Liver (tissue), 9 donors: ENCODE measurements around the gene AP3S1. TPM values are rescaled to one million over a fixed set of nuclear protein-coding genes. Genes with fewer than 3 reads are reported as not detected.

Experiments used
- DNase-seq: peaks from one replicate; pipeline ENCODE4 v3.0.0-alpha.2; 2017; ENCODE audit warnings: low spot score
- H3K27ac ChIP-seq, 2 donors: one replicate each; pipeline ENCODE4 v1.7.0; 2013; ENCODE audit warnings: inconsistent platforms in 2 of 2, low read length in 2 of 2, control low read depth in 1 of 2, low read depth in 1 of 2, mild to moderate bottlenecking in 1 of 2
- H3K27me3 ChIP-seq, 4 donors: one replicate each; pipeline versions ENCODE4 v1.6.1 to v1.7.0; 2013; ENCODE audit warnings: low read length in 3 of 4, inconsistent platforms in 1 of 4, mild to moderate bottlenecking in 1 of 4, moderate library complexity in 1 of 4; ENCODE audit not compliant: control insufficient read depth in 4 of 4, insufficient read depth in 4 of 4
- H3K36me3 ChIP-seq, 4 donors: one replicate each; pipeline versions ENCODE4 v1.6.1 to v1.7.0; 2013; ENCODE audit warnings: low read length in 3 of 4, mild to moderate bottlenecking in 3 of 4, low read depth in 1 of 4, moderate library complexity in 1 of 4; ENCODE audit not compliant: control insufficient read depth in 4 of 4, insufficient read depth in 3 of 4
- H3K4me1 ChIP-seq, 4 donors: one replicate each; pipeline versions ENCODE4 v1.6.1 to v1.7.0; 2013; ENCODE audit warnings: low read length in 3 of 4, mild to moderate bottlenecking in 3 of 4, moderate library complexity in 1 of 4; ENCODE audit not compliant: control insufficient read depth in 4 of 4, insufficient read depth in 4 of 4
- H3K4me3 ChIP-seq, 3 donors: one replicate each; pipeline versions ENCODE4 v1.6.1 to v1.7.0; 2013; ENCODE audit warnings: low read length in 3 of 3, control low read depth in 1 of 3, low read depth in 1 of 3, mild to moderate bottlenecking in 1 of 3
- H3K9ac ChIP-seq, 2 donors: one replicate each; pipeline ENCODE4 v1.7.0; 2013; ENCODE audit warnings: low read length in 2 of 2, mild to moderate bottlenecking in 2 of 2, moderate library complexity in 2 of 2, control low read depth in 1 of 2, low read depth in 1 of 2
- H3K9me3 ChIP-seq, 4 donors: one replicate each; pipeline versions ENCODE4 v1.6.1 to v1.7.0; 2013; ENCODE audit warnings: low read length in 3 of 4; ENCODE audit not compliant: control insufficient read depth in 4 of 4
- ATF3 ChIP-seq: IDR thresholded peaks from 2 replicates; pipeline ENCODE4 v1.6.1; 2016; ENCODE audit warnings: antibody characterized with exemption
- EGR1 ChIP-seq, 2 donors: IDR thresholded peaks; 2 replicates each; pipeline ENCODE4 v1.6.1; 2016 to 2018; ENCODE audit warnings: antibody characterized with exemption in 2 of 2, low read depth in 2 of 2
- FOXA1 ChIP-seq: IDR thresholded peaks from 2 replicates; pipeline ENCODE4 v1.6.1; 2016; ENCODE audit warnings: antibody characterized with exemption
- FOXA2 ChIP-seq: IDR thresholded peaks from 2 replicates; pipeline ENCODE4 v1.6.1; 2016; ENCODE audit warnings: antibody characterized with exemption
- GABPA ChIP-seq, 2 donors: IDR thresholded peaks in 1 of 2; conservative IDR thresholded peaks in 1 of 2; 2 replicates each; pipeline ENCODE4 v1.6.1; 2016; ENCODE audit warnings: antibody characterized with exemption in 2 of 2, mild to moderate bottlenecking in 1 of 2, moderate library complexity in 1 of 2
- HNF4A ChIP-seq, 2 donors: conservative IDR thresholded peaks; 2 replicates each; pipeline ENCODE4 v1.6.1; 2016; ENCODE audit warnings: antibody characterized with exemption in 2 of 2, mild to moderate bottlenecking in 2 of 2
- HNF4G ChIP-seq: IDR thresholded peaks from 2 replicates; pipeline ENCODE4 v1.6.1; 2016; ENCODE audit warnings: antibody characterized with exemption
- NR2F2 ChIP-seq: IDR thresholded peaks from 2 replicates; pipeline ENCODE4 v1.6.1; 2016; ENCODE audit warnings: antibody characterized with exemption
- RAD21 ChIP-seq, 2 donors: IDR thresholded peaks; 2 replicates each; pipeline ENCODE4 v1.6.1; 2016; ENCODE audit warnings: antibody characterized with exemption in 2 of 2, mild to moderate bottlenecking in 2 of 2
- REST ChIP-seq: IDR thresholded peaks from 2 replicates; pipeline ENCODE4 v1.6.1; 2016; ENCODE audit warnings: antibody characterized with exemption, mild to moderate bottlenecking
- RXRA ChIP-seq, 2 donors: IDR thresholded peaks; 2 replicates each; pipeline ENCODE4 v1.6.1; 2017 to 2018; ENCODE audit warnings: antibody characterized with exemption in 2 of 2, mild to moderate bottlenecking in 1 of 2
- SP1 ChIP-seq: IDR thresholded peaks from 2 replicates; pipeline ENCODE4 v1.6.1; 2018; ENCODE audit warnings: antibody characterized with exemption, mild to moderate bottlenecking
- TAF1 ChIP-seq: conservative IDR thresholded peaks from 2 replicates; pipeline ENCODE4 v1.6.1; 2016; ENCODE audit warnings: antibody characterized with exemption, mild to moderate bottlenecking
- YY1 ChIP-seq: IDR thresholded peaks from 2 replicates; pipeline ENCODE4 v1.6.1; 2016; ENCODE audit warnings: antibody characterized with exemption, mild to moderate bottlenecking
- WGBS: extraction: QIAGEN DNeasy Blood & Tissue Kit; methylation state at CpG from one replicate; pipeline ENCODE4 v1.1.7; 2013; 5-methylcytosine and 5-hydroxymethylcytosine counted together
- polyA plus RNA-seq, 2 donors: library from polyadenylated mRNA; stranded (reverse) in 1 of 2; unstranded in 1 of 2; fragments of 200-250 nt in 1 of 2; fragments of >200 nt in 1 of 2; fragmentation: Nextera tagmentation in 1 of 2; extraction: Ambion mirVana in 1 of 2; gene quantifications; one replicate each; pipeline versions ENCODE4 v1.2.1 to v1.2.3, GENCODE V29; 2013 to 2015
- total RNA-seq, 2 donors: library from RNA; depleted of rRNA; stranded (reverse); fragments of >200 nt; gene quantifications; one replicate each; pipeline ENCODE4 v1.2.3, GENCODE V29; 2014
- TF ChIP-seq, protein P1 (sequence below): IDR thresholded peaks from 2 replicates; pipeline ENCODE4 v1.6.1; 2016; ENCODE audit warnings: antibody characterized with exemption
- TF ChIP-seq, protein P2 (sequence below): fragments of 150-350 bp; IDR thresholded peaks from 2 replicates; pipeline ENCODE4 v1.5.1; 2017; ENCODE audit warnings: improper control_type of control experiment, low read depth, low read length; ENCODE audit not compliant: missing input control
- donor health status: healthy.
- donor health status: healthy.
- donor health status: healthy.
- donor health status: healthy.
- donor health status: healthy.

Gene AP3S1
- total and polyA plus RNA-seq, 4 donors, result 32.7 to 52.7 (median 40.9) TPM

DNA sequence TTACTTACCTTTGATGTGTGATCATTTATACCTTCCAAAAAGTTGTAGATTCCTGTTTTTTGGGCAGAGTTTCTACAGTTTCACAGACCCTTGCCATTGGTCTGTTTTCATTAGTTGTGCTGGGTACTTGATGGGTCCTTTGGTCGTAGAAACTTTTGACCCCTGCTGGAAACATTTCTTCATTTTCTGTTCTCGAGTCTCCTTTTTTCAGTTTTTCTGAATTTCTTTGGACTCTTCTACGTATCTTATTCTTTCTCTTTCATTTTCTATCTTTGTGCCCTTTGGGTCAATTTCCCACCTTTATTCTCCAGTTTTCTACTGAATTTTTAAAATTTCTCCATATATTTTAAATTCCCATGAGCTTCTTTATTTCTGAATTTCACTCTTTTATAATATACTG lies 16.7 kb downstream of the AP3S1 start:
- no peaks in the 10 kb centered on the region for H3K27me3 ChIP-seq
- H3K36me3 ChIP-seq, result no peaks in the 10 kb centered on the region
- peaks cover 0 to 7% (median 2%) of the 10 kb centered on the region in 4 donors for H3K4me1 ChIP-seq
- H3K9me3 ChIP-seq, result no peaks in the 10 kb centered on the region
- no peak overlapping the region for H3K4me3 ChIP-seq
- DNase-seq, result no peak
- H3K27ac ChIP-seq, result no peak overlapping the region
- 81% methylated on average over 3 of the region's 3 CpGs for WGBS
- H3K9ac ChIP-seq, result no peak overlapping the region
- TF ChIP-seq, protein P1, sequence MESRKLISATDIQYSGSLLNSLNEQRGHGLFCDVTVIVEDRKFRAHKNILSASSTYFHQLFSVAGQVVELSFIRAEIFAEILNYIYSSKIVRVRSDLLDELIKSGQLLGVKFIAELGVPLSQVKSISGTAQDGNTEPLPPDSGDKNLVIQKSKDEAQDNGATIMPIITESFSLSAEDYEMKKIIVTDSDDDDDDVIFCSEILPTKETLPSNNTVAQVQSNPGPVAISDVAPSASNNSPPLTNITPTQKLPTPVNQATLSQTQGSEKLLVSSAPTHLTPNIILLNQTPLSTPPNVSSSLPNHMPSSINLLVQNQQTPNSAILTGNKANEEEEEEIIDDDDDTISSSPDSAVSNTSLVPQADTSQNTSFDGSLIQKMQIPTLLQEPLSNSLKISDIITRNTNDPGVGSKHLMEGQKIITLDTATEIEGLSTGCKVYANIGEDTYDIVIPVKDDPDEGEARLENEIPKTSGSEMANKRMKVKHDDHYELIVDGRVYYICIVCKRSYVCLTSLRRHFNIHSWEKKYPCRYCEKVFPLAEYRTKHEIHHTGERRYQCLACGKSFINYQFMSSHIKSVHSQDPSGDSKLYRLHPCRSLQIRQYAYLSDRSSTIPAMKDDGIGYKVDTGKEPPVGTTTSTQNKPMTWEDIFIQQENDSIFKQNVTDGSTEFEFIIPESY, result no peak
- TF ChIP-seq RXRA (IDR thresholded peaks at IDR 0.05) (no peak), TAF1 (no peak), YY1 (no peak), SP1 (no peak), RAD21 (IDR thresholded peaks at IDR 0.05) (no peak), HNF4G (no peak), HNF4A (conservative IDR thresholded peaks at IDR 0.05) (no peak), ATF3 (no peak), FOXA1 (no peak), EGR1 (IDR thresholded peaks at IDR 0.05; ENCODE audit: low read depth in 2 of 2) (no peak), FOXA2 (no peak), NR2F2 (no peak)
- TF ChIP-seq, protein P2, sequence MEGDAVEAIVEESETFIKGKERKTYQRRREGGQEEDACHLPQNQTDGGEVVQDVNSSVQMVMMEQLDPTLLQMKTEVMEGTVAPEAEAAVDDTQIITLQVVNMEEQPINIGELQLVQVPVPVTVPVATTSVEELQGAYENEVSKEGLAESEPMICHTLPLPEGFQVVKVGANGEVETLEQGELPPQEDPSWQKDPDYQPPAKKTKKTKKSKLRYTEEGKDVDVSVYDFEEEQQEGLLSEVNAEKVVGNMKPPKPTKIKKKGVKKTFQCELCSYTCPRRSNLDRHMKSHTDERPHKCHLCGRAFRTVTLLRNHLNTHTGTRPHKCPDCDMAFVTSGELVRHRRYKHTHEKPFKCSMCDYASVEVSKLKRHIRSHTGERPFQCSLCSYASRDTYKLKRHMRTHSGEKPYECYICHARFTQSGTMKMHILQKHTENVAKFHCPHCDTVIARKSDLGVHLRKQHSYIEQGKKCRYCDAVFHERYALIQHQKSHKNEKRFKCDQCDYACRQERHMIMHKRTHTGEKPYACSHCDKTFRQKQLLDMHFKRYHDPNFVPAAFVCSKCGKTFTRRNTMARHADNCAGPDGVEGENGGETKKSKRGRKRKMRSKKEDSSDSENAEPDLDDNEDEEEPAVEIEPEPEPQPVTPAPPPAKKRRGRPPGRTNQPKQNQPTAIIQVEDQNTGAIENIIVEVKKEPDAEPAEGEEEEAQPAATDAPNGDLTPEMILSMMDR, result no peak

DNA sequence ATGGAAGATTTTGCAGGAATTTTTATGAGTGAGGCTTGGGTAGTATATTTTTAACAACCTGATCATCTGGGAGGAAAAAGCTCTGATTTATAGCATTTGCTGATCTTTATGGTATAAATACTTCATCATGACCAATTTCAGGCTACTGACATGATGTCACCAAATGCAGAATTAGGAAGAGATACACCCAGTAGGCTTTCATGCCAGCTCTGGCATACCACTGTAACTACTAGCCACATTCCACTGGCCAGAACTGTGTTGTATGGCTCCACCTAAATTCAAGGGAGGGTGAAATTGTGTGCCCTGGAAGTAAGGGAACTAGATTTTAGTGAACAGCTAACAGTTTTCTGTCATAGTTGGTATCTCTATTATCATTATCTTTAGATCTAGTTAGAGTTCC lies 17.6 kb downstream of the AP3S1 start:
- Histone ChIP-seq H3K27ac (no peak overlapping the region), H3K36me3 (no peaks in the 10 kb centered on the region), H3K4me1 (peaks cover 0 to 7% (median 2%) of the 10 kb centered on the region in 4 donors), H3K9me3 (peaks cover 0 to 6% (median under 1%) of the 10 kb centered on the region in 4 donors), H3K27me3 (no peaks in the 10 kb centered on the region), H3K4me3 (no peak overlapping the region), H3K9ac (no peak overlapping the region)
- no peak for DNase-seq
- TF ChIP-seq TAF1 (no peak), NR2F2 (no peak), FOXA2 (no peak), FOXA1 (no peak), SP1 (no peak), HNF4G (no peak), GABPA (IDR thresholded peaks at IDR 0.05 in 1 of 2, conservative IDR thresholded peaks at IDR 0.05 in 1 of 2) (no peak)

DNA sequence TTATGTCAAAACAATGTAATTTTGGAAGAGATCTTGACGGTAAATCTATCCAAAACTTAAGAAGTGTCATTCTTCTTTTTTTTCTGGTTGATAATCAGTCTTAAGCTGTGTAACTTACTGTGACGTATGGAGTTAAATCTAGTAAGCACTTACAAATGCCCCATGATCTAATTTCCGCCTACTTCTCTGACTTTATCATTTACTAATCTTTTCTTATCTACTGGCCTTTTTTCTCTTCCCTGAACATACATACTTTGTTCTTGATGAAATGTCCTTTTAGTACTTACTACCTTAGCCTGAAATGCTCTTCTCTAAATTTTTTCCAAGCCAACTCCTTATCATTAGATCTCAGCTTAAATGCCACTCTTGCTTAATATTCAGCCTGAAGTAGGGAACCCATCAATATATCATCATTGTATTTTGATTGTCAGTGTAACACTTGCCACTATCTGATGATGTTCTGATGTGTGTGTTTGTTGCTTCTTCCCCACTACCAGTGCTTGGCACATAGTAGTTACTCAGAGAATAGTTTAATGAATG lies 27.6 kb downstream of the AP3S1 start:
- Histone ChIP-seq H3K4me1 (no peaks in the 10 kb centered on the region), H3K9me3 (no peaks in the 10 kb centered on the region), H3K4me3 (no peak overlapping the region), H3K27me3 (no peaks in the 10 kb centered on the region), H3K9ac (no peak overlapping the region), H3K36me3 (peaks cover 0 to 10% (median 3%) of the 10 kb centered on the region in 4 donors), H3K27ac (no peak overlapping the region)
- 95% methylated on average over 3 of the region's 3 CpGs for WGBS
- no peak for DNase-seq
- TF ChIP-seq FOXA1, result no peak
- no peak for TF ChIP-seq TAF1
- TF ChIP-seq, protein P1, result no peak
- TF ChIP-seq SP1, result no peak
- TF ChIP-seq NR2F2, result no peak
- no peak for TF ChIP-seq REST
- no peak for TF ChIP-seq HNF4G
- no peak for TF ChIP-seq RAD21 (IDR thresholded peaks at IDR 0.05)
